HL-60/S4 treated with phorbol 12-myristate 13-acetate at 8.2 ng/mL for 4 days and 3 days (cell line): ENCODE data around the gene TRIP11.

Source experiments
- in situ Hi-C: fragments of 300-500 bp; cut with MboI; formaldehyde crosslinking; loops from 2 replicates; pipeline ENCODE4 v1.15.0; 2022; ENCODE audit warnings: low sequenced_read_pairs

The TRIP11 gene

DNA sequence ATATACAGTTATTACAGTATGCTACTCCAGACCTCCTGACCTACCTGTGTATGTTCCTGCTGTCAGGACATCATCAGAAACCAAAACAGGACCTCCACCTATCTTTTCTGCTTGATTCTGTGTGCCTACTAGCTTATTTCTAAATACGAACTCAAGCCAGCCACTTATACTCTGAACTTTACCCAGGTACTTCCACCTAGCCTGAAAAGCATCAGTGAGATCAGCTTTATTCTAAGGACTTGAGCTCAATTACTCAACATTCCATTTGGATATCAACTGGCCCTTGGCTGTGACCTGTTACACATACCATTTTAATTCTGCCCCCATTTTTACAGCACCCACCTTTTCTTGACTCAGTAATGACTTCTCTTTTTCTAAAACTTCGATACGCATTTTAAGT, 29.2 kb downstream of the TRIP11 start:
- in situ Hi-C loops, result no loop called here

DNA sequence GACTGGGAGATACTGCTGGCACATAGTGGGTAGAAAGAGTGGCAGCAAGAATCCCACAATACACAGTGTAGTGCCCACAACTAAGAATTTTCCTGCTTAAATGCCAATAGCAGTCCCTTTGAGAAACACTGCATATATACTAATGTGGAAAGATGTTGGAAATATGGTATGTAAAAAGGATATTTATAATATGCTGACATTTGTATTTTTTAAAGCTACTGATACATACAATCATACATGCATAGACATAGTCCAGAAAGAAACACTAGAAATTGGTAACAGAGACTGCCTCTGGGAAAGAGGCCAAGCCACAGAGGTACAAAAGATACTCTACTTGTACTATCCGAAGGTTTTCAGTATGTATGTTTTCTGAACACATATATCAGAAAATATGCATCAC, 30.3 kb downstream of the TRIP11 start:
- in situ Hi-C loops, result no loop called here

DNA sequence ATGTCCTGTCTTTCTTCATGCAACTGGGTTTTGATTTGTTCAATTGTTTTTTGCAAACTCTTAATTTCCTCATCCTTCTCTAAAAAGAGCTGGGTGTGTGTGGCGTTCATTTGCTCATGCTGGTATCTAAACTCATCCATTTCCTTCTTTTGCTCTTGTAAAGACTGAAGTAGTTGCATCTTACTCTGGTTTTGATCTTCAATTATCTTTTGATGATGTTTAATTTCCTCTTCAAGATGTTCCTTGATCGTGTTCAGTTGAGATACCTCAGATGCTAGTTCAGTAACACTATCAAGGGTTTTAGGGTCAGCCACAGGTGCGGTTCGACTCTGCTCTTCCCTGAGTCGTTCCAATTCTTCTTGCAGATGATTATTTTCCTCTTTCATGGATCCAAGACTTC, 34.8 kb downstream of the TRIP11 start:
- in situ Hi-C loops, result no loop called here

DNA sequence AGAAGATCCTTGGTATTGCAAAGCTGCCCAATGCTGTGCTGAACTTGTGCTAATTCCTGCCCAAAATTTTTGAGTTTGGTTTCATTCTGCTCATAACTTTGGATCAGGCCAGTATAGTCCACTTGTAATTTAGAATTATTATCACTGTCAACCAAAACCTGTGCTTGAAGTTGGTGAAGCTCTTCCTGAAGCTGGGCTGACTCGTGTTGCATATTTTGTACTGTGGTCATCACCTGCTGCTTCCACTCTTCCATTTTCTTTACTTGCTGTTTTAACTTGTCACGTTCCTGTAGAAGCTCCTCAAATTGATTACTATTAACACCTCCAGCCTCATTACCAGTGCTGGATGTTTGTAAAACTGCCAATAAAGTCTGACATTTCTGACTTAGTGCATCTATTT, 35.8 kb downstream of the TRIP11 start:
- in situ Hi-C loops, result no loop called here

DNA sequence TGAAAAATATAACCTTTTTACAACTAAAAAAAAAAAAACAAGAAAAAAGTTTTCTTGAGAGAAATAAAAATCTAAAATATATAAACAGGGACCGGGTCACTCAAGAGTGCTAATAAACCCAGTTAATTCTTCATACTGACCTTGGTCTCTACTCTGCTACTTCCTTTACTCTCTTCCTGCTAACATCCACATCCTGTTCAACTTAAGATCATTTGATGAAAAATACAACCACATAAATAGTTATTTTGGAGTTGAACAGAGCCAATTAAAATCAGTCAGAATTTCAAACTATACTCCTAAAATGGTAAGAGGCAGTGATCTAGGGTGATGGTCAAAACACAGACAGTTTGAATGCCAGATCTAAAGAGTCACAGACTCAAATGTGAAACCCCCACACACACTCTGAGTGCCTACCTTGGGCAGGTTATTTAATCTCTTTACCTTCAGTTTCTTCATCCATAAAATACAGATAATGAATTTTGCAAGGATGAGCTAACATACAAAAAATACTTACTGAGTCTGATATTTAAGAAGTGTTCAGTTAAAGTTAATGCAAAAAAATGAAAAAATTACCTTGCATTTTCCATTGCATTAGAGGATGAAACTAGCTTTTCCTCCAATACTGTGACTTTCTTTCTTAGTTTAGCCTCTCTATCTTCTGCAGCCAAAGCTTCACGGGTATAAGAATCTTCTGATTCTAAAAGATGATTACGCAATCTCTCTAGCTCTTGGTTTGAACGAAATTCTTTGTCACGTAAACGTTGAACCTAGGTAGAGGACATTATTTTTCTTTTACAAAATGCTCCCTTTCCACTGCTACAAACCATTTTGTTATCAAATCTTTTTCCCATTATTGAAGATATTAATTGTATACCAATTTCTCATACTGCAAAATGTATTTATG, 40.9 kb downstream of the TRIP11 start:
- in situ Hi-C loops, result no loop called here

DNA sequence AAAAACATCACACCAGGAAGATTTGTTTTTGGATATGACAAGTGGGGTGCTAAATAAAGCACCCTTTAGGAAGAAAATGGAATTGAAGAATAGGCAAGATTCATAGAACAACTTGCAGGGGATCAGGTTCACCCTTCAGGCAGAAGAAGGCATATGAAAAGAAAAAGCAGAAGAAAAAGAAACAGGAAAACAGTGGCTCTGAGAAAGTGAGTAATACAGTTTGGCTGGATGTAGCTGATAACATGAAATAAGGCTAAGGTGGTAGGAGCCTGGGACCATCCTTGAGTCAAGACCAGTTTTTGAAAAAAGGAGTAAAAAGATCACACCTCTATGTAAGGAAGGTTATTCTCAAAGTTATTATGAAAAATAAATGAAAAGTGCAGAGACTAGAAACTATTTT, 42.4 kb downstream of the TRIP11 start:
- in situ Hi-C loops, result no loop called here

DNA sequence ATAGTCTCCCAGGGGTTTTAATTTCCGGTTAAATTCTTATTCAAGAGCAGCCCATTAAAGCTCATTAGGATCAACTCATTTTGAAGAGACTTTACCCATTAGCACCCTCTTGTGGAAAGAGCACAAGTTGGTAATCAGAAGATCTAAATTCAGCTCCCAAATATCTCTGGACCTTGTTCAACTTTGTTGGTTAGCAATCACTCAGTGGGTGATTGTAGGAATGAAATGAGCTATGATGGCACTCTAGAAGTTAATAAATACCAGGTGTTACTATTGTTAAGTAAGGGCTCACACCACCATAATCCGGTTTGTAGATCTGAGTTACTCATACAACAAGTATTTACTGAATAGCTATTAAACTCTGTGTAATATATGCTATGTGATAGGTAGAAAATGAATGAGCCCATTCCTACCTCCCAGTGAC, 42.9 kb downstream of the TRIP11 start:
- in situ Hi-C loops, result no loop called here

DNA sequence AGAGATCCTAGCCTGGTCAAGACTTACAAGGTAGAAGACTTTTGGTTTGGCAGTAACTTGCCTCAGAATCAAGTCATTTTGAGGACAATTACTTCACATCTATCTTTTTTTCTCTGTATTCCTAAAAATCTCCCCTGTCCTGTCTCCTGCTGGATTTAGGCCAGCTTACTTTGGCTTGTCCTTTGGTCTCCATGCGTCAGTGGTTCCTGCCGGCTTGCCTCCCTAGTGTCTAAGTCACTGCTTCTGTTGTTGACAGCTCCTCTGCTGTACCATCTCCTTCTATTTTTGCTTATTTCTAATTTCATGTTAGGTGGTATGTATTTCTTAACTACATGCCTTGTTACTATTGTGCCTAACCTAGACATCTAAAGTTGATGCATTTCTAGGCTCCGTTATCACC, 52.7 kb downstream of the TRIP11 start:
- in situ Hi-C loops, result no loop called here

DNA sequence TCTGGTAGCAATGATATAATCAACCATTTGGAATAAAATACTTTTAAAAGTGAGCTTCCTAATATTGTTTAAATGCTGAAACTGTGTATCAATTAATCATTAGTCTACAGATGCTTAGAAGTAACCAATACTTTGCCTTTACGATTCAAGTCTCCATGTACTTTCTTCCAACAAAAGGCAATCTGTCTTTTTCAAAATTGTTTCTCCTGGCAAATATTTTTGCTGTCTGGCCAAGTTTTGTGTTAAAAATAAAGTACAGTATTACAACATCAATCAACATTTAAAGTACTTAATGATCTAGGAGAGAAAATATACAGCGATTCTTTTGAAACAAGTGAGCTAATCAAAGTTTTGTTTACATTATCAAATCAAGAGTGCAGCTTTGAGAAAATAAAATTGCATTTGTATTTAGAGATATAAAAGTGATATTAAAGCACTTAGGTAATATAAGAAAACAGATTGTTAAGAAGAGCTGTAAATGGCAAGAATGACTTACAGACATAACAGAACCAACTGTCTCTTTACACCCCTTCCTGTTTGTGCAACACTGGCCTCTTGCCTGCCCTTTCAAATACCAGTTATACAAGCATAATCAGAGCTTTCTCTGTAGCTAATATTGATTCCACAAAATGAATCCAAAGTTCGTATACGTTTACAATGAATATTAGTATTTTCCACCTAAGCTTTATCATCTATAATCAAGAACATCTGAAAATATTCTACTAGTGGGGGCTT, 54.2 kb downstream of the TRIP11 start:
- in situ Hi-C loops, result no loop called here

DNA sequence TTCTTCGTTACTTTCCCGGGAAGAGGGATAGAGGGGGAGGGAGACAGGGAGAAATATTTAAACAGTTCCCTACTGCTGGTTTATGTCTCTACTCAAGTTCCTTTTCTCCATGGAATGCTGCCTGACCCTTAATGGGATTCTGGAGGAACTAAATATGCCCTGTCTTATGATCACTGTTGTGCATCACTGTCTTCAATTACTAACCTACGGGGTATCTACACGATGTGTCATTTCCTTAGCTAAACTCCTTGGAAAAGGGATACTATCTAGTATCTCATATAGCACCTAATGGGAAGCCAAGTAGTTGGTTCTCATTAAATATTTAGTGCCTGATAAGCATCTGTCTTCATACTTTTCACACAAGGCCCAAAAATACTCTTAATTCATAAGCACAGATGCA, 54.9 kb downstream of the TRIP11 start:
- in situ Hi-C loops, result no loop called here

DNA sequence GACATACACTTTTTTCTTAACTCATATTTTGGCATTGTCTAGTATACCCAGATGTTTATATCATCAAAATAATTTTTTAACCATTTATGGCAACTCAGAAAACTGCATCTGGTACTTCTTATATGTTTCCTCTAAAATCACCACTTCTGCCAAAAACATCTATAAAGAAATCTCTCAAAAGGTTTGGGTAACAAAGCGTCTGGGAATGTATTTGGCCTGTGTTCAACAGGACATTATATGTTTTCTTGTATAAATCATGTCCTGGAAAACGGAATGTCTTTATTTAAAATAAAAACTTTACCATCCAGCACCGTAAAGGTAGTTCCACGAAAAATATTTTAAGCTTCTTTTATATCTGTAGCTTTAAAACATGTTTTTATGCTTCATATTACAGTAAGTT, 56.3 kb downstream of the TRIP11 start:
- in situ Hi-C loops, result no loop called here

DNA sequence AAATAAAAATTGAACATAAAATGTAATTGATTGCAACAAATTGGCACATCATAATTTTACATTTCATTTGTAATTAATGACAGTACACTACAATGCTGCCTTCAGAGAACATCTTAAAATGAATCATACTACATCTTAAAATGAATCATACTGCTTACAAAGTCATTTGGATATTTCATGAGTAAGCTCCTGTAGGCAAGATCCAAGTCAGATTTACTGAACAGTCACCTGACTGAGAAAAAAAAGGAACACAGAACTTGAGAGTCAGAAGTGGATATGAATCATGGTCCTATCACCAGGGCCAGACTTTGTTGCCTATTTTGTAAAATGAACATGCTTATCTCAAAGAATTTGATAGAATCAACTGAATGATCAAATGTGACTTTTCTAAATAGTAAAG, 59.7 kb downstream of the TRIP11 start:
- in situ Hi-C loops, result no loop called here

DNA sequence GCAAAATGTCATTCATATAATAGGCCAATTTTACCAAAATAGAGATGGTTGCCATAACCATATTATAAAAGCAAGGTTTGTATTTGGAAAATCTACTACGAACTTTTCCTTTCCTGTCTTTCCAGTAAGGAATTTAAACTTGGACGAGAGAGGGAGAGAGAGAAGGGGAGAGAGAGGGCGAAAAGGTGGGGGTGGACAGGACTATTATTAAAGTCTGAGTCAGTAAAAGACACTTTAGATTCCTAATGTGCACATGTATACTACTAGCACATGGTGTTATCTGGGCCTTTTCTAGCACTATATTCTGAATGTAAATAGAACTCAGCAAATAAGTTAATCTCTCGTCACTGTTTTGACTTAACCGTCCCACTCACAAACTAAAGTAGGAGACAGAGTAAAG, 62.0 kb downstream of the TRIP11 start:
- in situ Hi-C loops, result no loop called here

DNA sequence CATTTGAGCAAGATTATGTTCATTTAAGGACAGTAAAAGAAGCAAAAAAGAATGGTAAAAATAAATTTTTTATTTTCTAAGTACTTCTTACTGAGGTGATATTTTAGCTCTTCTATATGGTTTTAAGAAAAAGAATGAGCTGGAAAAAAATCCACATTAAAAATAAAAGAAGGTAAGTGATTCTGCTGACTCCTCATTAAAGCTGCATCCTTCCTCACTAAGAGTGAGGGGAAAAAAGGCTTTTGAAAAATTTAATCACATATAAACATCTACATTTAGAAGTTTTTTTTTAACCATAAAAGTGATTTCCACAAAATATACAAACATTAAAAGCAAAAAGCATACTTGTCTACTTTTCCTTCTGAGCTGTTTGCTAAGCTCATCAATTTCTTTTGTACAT, 64.1 kb downstream of the TRIP11 start:
- in situ Hi-C loops, result no loop called here

DNA sequence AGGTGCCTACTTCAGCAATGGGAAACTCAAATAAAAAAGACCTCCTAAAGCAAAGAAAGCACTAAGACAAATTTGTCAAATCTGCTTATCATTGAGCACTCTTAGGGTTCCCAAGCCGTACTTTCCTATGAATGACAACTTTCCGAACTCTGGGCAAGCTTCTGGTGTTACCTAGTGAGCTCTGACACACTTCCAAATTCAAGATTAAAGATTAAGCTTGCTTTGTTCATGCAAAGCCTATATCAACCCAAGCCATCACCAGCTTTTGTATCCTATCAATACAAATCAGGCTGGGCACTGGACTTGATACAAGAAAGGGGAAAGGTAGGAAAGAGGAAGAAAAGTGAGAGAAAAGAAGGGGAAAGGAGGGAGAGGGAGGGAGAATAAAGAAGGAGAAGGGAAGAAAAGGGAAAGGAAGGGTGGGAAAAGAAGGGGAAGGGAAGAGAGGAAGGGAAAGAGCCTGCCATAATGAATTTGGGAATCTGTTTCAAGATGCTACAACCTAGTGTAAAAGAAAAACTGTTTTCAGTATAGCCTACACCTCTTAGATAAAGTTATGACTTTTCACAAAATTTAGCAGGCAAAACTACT, 68.6 kb downstream of the TRIP11 start:
- in situ Hi-C loops, result no loop called here

DNA sequence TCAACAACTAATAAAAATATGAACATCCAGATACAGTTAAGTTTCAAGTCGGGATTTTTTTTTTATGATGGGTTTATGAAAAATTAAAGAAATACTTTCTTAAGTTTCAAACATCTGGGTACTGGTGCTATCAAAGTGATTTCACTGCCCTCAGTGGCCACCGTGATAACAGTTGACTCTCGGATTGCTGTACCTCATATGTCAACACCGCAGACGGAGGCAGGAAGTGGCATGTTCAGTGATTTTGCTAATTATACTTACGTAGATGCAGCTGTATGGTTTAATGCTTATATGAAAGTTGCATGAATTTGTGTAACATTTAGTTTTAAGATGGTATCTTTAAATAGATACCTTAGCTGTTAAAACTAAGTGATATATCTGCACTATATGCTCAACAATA, 71.6 kb downstream of the TRIP11 start:
- in situ Hi-C loops, result no loop called here

DNA sequence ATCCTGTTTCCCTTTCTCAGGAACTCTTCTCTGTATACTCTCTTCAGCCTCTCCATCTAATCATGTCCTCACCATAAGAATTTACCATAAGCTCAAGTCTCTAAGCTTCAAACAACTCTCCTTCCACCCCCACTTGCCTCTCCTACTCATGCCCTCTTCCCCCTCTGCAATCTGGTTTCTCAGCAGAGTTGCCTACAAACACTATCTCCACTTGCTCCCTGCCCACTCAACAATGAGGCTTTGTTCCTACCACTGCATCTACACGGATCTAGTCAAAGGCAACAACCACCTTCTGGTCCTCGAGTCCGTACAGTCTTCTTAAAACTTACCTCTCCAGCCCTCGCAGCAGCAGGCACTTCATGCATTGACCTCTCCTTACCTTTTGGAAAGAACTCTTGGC, 75.1 kb downstream of the TRIP11 start:
- in situ Hi-C loops, result no loop called here

DNA sequence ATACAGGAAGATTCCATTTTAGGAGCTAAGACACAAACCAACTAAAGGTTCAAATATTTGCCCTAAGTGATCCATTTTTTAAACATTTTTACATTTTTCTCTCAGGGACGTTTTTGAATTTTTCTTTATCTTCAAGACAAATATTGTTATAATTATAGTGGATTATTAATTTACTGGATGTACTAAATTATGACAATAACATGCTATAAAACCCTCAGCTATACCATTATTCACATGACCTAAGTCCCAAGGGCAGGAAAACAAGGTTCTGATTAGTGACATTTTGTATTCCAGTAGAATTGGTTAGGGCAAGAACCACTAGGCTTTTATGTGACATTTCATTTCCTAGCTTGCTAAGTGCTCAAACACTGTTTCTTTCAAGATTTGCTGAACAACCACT, 75.8 kb downstream of the TRIP11 start:
- in situ Hi-C loops, result no loop called here

DNA sequence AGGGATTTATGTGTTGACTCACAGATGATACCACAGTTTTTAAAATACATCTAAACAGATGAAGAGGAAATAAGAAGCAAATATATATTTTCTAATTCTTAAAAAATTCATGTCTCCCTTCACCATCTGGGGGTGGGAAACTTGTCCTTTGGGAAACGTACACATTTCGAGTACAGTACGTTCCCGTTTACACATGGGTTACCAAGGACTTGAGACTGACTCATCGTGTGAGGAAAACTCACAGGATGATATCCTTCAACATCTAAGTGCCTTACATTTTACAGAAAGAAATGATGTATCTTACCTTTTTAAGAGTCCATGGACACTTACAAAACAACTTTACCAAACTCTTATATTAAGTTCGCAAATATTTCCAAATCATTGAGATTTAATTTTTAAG, 76.4 kb downstream of the TRIP11 start:
- in situ Hi-C loops, result no loop called here

DNA sequence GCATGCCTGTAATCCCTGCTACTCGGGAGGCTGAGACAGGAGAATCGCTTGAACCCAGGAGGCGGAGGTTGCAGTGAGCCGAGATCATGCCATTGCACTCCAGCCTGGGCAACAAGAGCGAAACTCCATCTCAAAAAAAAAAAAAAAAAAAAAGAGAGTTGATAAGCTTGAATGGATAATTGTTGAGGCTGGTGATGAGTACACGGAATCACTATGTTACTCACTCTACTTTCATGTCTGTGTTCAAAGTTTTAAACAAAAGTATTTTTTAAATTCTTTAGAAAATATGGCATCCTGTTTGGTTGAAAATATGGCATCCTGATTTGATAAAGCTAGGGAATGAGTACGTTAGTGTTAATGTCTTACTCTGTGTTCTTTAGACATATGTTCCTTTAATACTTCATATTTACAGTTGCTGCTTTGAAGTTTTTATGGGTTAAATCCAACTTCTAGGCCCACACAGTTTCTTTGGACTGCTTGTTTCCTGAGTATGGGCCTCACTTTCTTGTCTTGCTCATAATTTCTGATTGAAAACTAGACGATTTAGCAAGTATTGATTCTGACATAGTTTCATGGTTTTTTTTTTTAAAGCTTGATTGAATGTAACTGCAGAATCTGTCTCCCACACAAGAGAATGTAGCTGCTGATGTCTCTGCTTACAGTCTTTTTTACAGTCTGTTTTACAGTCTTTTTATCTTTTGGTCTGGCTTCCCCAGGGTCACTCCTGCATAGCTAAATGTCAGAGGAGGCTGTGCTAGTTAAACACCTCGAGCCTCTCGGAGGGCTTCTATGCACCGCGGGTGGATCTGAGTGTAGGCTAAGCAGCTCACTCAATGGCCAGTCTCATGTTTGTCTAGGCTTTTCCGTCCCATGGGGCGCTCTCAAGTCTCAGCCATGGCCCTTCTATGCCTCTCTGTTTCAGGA, 78.3 kb downstream of the TRIP11 start:
- in situ Hi-C loops, result no loop called here

DNA sequence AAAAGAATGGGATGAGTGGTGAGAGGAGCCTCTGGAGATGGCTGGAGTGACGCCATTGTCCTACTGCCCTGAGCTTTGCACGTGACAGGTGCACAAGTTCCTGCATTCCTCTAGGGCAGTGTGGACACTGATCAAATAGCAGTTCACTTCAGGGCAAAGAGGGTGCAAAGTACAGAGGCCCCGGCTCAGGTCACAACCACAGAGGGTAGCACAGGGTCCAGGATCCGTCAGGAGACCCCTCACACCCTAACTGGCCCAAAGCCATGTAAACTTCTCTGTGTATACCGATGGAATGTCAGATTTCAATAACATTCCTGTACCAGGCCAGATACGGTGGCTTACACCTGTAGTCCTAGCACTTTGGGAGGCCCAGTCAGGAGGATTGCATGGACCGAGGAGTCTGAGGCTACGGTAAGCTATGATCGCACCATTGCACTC, 82.0 kb downstream of the TRIP11 start:
- in situ Hi-C loops, result no loop called here
